ENCODE data around the gene GPC4.
"Not testable (repeated sequence)": the region's sequence is repeated elsewhere in the genome, so short reads cannot be mapped to it uniquely, and the experiment has no call there.

Gene GPC4

GRCh38 chrX:133302775-133303445 is 112.4 kb downstream of the GPC4 start:
- no peak for DNase-seq

GRCh38 chrX:133300591-133300990 is 114.7 kb downstream of the GPC4 start:
- no peak for DNase-seq

- DNase-seq = no peak
Observed at GRCh38 chrX:133297284-133297683, 118.0 kb downstream of the GPC4 start.

GRCh38 chrX:133294126-133294525 is 121.2 kb downstream of the GPC4 start:
- DNase-seq = no peak

GRCh38 chrX:133290076-133290475 is 125.2 kb downstream of the GPC4 start:
- DNase-seq = no peak

GRCh38 chrX:133287860-133288259 is 127.4 kb downstream of the GPC4 start:
- DNase-seq = no peak

- DNase-seq = no peak
Observed at GRCh38 chrX:133285341-133285740, 129.9 kb downstream of the GPC4 start.

- DNase-seq = not testable (repeated sequence)
Observed at GRCh38 chrX:133279112-133279730, 136.1 kb downstream of the GPC4 start.

- DNase-seq = no peak
Observed at GRCh38 chrX:133273180-133273579, 142.1 kb downstream of the GPC4 start.

GRCh38 chrX:133269168-133269567 is 146.1 kb downstream of the GPC4 start:
- no peak for DNase-seq

- DNase-seq = no peak
Observed at GRCh38 chrX:133267621-133268020, 147.7 kb downstream of the GPC4 start.

- no peak for DNase-seq
Observed at GRCh38 chrX:133265331-133265730, 150.0 kb downstream of the GPC4 start.

- DNase-seq = no peak
Observed at GRCh38 chrX:133258481-133258880, 156.8 kb downstream of the GPC4 start.

- no peak for DNase-seq
Observed at GRCh38 chrX:133254666-133255065, 160.6 kb downstream of the GPC4 start.

GRCh38 chrX:133251204-133251603 is 164.1 kb downstream of the GPC4 start:
- no peak for DNase-seq

GRCh38 chrX:133250184-133251100 is 164.8 kb downstream of the GPC4 start:
- DNase-seq = no peak

All from T-helper 2 cell (primary cell).